GM21717 (cell line): ENCODE data around the gene GRID1.
"Not testable (repeated sequence)": the region's sequence is repeated elsewhere in the genome, so short reads cannot be mapped to it uniquely, and the experiment has no call there.

Experiments
- ATAC-seq: cut with Tn5 transposase; IDR thresholded peaks from one replicate; pipeline ENCODE4 v1.9.1; 2021; ENCODE audit warnings: mild to moderate bottlenecking, moderate library complexity; ENCODE audit not compliant: unreplicated experiment

GRID1 gene

DNA sequence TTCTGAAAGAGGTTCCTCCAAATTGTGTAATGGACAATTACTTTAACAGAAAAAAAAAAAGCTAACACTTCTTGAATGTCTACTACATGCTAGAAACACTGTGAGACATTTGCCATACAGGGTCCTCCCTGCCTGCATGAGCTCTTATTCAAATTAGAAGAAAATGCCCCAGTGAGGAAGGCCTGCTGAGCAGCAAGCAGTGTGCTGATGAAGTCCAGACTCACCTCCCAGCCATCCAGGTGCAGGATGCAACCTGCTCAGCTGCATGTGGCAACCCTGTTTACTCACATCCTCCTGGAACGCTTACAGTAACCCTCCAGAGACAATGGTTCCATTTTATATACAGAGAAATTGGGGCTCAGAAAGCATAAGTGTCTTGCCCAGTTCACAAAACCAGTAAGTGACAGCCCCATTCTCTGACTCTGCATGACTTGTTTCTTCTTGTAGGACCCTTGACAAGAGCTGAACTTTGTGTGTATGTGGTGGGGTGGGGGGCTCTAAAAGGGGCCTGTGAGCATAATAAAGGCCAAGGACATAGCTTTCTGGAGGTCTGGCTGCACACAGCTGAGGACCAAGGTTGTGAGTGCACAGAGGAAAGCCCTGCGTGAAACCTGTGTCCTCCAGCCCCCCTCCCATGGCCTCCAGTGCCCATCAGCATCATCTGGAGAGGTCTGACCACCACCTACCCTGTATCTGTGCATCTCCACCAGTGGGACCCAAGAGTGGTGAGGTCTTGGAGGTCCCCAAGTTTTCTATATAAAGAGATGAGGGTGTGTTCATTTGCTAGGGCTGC, 387.8 kb downstream of the GRID1 start:
- ATAC-seq = no peak

- no peak for ATAC-seq
These were observed 389.0 kb downstream of the GRID1 start for GRCh38 chr10:85977642-85978041.

GRCh38 chr10:85976267-85976793, 390.3 kb downstream of the GRID1 start:
- no peak for ATAC-seq

- ATAC-seq = no peak
These were observed 395.1 kb downstream of the GRID1 start for GRCh38 chr10:85971494-85971893.

- no peak for ATAC-seq
These were observed 399.0 kb downstream of the GRID1 start for GRCh38 chr10:85967594-85967993.

- ATAC-seq = no peak
These were observed 405.0 kb downstream of the GRID1 start for GRCh38 chr10:85961479-85962067.

- ATAC-seq = no peak
These were observed 405.5 kb downstream of the GRID1 start for GRCh38 chr10:85961073-85961472.

GRCh38 chr10:85959239-85959638, 407.4 kb downstream of the GRID1 start:
- ATAC-seq = no peak

DNA sequence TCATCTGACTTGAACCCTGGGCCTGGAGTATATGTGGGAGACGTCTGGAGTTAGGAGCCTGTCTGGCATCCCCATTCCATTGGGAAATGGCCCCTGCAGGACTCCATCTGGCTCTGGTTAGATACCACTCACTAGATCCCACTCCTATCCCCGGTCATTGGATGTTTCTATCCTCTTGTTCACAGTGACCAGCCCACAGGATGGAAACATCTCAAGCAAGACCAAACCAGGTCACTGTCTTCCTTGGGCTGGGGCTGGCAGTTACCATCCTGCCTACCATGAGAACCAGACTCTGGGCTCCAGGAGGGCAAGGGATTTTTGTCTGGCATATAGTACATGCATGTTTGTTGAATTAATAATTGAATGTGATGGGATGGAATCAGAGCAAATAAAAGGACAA, 415.7 kb downstream of the GRID1 start:
- ATAC-seq = no peak

GRCh38 chr10:85946713-85947326, 419.8 kb downstream of the GRID1 start:
- peak; percentile 93 for ATAC-seq

GRCh38 chr10:85936161-85936560, 430.4 kb downstream of the GRID1 start:
- ATAC-seq = no peak

- ATAC-seq = no peak
These were observed 432.0 kb downstream of the GRID1 start for GRCh38 chr10:85934586-85934985.

- not testable (repeated sequence) for ATAC-seq
These were observed 436.6 kb downstream of the GRID1 start for GRCh38 chr10:85929993-85930392.

DNA sequence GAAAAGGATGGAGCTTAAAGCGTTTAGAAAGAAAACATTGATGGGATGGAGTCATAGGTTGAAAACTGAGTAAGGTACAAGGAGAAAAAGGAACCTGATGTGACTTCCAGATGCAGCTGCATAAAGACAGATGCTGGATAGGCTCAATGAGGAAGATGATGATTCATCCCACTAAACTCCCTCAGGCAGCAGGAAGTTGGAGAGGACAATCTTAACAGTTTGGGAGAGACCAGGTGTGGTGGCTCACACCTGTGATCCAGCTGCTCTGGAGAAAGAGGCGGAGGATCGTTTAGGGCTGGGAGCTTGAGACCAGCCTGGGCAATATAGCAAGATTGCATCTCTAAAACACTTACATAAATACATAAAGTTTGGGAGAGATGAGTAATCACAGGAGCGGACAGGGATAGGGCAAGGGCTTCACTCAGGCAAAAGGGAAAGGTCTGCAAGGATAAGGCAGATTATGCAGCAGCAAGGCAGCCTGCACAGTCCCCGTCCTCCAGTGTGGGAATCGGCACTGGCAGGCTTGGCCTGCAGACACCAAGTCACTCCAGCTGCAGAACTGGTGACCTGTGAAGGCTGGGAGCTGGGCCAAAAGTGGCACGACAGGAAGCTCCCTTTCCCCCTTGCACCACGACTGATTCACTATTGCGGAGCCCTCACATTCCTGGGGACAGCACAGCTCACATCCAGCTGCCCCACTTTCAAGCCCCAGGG, 438.5 kb downstream of the GRID1 start:
- no peak for ATAC-seq

GRCh38 chr10:85926986-85927385, 439.6 kb downstream of the GRID1 start:
- peak; percentile 50 for ATAC-seq

DNA sequence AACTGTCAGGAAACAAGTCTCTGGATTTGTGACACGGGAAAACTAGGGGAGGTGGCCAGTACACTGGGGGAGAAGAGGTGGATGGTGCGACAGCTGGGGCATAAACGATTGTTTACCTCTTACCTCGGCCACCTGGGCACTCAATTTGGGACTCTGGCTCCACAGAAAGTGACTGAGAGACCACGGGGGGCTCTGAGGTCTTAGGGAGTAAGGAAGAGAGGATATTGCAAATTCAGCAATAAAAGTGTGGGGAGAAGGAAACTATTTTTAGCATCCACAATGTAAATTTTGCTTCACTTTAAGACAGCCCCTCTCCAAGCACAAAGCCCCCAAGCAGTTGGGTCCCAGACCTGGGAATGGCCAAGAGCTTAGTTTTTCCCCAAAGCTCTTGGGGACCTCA, 440.5 kb downstream of the GRID1 start:
- ATAC-seq = no peak

GRCh38 chr10:85925201-85925750, 441.3 kb downstream of the GRID1 start:
- no peak for ATAC-seq

DNA sequence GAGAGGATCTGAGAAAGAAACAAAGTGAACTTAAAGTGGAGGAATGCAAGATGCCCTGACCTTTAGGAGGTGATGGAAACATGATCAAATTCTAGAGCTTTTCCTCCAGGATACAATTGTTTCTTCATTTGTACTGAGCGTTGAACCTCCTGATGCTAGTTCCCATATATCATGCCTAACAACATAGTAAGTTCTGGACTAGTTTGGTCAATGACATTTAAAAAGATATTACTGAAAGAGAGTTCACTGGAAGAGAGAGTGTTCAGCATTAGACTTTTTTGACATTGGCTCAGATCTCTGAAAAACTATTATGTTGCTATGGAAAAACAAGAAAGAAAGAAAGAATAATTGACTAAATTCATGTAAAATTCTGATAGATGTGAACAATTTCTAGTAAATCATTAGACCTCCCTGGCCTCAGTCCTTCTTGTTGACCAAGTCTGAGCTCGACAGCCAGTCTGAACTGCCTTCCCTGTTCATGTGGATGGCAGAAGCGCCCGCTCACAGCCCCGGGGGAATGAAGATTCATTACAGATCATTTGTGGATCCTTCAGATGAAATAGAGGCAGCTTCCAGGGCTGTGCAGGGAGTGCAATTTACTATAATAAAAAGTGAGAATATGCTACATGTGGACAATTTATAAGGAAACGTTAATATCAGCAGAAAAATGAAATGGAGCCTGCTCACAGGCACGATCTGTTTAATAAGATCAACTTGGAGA, 442.1 kb downstream of the GRID1 start:
- ATAC-seq = no peak

DNA sequence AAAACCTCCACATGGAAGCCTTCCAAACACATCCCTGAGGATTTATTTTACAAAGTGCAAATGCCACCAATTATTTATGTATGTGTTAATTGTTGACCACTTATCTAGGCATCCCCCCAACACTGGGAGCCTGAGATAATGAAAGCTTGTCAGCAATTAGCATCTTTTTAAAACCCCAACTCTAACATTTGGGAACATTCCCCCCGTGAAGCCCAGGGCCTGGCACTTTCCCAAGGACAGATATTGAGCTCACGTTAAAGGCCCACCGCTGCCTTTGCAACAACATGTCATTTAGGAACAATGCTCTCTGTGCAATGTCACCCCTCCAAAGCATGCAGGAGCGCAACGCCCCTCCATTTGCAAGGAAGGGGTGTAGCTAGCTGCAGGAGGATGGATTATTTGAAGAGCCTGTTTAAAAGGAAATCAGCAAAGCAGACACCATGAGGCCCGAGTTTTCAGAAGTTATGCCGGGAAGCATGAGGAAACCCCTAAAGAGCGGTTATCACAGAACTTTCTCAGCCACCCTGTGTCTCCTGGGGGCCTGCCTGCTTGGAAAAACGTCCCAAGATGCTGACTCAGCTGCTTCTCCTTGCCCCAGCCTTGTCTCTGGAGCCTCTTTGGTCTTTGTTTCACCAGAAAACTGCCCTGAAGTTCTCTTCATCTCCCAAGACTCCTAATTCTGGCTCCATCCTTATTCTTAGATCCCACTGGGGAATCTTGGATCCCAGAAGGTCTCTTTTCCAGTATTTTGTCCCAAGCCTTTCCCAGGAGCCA, 444.1 kb downstream of the GRID1 start:
- ATAC-seq = no peak

DNA sequence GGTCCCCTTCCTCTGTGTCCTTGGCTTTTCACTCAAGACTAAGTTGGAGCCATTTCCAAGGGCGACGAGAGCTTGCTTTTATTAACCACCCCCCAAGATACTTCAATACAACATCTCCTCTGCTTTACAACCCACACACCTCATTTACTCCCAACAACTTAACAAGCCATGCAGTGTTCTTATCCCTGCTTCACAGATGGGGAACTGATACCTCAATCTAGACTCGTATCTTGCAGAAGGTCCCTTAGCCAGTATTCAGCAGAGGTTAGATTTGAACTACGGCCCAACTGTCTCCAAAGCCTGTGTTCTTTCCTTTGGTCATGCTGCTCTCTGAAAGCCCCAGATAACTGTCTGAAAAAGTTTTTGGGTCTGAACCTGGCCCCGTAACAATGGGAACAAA, 444.8 kb downstream of the GRID1 start:
- no peak for ATAC-seq
